GM21528 (cell line): ENCODE results near the gene ALG8.
"Not testable (repeated sequence)": the region's sequence is repeated elsewhere in the genome, so short reads cannot be mapped to it uniquely, and the experiment has no call there.

Experiments
- ATAC-seq: cut with Tn5 transposase; IDR thresholded peaks from one replicate; pipeline ENCODE4 v1.9.1; 2021; ENCODE audit warnings: mild to moderate bottlenecking, moderate library complexity; ENCODE audit not compliant: unreplicated experiment, low FRiP score

Gene ALG8

DNA sequence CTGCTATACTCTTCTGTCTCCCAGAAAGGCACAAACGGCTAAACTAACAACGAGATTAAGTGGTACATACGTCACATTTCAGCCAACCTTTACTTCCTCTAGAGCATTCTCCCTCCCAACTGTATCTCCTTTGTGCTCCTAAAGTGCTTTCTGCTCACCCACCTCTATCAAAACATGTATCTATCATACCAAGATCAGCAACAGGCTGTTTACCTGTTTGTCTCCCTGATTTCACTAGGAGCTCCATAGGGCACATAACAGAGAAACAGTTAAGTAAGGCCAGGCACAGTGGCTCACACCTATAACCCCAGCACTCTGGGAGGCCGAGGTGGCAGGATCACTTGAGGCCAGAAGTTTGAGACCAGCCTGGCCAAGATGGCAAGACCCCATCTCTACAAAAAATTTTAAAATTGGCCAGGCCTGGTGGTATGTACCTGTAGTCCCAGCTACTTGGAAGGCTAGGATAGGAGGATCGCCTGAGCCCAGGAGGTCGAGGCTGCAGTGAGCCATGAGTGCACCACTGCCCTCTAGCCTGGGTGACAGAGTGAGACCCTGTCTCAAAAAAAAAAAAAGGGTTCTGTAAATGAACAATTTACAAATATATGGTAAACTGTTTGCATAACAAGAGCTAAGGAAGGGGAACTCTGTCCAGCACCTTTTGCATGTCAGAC, 62.6 kb downstream of the ALG8 start:
- no peak for ATAC-seq

DNA sequence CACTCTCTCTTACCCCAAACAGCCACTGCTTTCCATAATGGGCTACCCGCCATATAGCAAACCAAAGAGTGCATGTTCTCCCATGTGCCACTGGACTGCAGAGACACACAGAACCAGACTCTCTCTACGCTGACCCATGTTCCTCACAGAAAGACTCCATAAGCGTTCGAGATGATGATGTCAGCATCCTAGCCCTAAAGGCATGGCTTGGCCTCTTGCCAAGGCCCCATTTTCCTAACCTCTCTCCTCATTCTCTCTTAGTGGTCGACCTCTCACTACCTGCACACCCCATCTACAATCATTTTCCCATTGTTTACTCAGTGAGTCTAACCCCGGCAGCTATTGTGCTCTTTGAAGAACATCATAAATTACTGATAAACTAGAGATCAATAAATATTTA, 64.7 kb downstream of the ALG8 start:
- ATAC-seq: no peak

DNA sequence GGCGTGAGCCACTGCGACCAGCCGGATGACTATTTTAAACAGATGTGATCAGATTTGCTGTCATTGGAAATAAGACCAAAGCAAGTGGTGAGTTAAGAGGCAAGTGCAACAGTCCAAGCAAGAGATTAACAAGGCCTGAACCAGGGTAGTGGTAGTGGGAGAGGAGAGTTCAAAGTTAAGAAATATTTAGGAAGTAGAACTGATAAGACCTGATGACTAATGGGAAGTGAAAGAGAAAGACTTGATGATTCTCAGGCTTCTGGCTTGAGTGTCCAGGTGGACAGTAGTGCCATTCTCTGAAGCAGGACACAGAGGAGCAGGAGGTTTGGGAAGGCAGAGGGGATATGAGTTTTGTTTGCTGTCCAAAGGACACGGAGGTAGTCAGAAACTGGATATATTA, 67.0 kb downstream of the ALG8 start:
- no peak for ATAC-seq

DNA sequence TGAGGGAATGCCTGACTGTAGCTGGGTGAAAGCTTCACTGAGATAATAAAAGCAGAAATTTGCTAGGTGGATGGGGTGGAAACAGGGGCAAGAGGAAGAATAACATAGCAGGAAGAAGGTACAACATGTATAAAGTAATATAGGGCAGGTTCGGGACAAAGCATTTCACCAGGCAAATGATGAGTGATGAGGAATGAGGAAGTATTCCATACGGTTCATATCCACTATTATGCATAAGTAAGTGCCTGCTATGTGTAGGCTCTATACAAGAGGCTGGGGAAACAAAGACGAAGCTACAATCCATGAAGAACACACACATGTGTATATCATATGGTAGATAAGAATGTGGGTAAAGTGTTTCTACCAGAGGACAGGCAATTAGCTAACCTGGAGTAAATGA, 67.7 kb downstream of the ALG8 start:
- no peak for ATAC-seq

GRCh38 chr11:78070621-78071020, 68.8 kb downstream of the ALG8 start:
- ATAC-seq: no peak

DNA sequence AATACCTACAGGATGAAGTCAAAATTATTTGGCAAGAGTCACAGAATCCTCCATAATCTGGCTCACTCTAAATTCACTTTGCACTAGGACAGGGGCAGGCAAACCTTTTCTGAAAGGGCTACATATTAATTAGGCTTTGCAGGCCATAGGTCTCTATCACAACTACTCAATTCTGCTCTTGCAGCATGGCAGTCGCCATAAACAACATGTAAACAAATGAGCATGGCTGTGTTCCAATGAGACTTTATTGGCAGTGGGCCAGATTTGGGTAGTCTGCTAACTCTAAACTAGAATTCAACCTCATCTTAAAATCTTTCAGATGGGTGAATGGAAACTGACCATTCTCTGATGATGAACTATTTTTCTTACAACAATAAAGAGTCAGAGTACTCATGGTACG, 70.0 kb downstream of the ALG8 start:
- ATAC-seq: no peak

DNA sequence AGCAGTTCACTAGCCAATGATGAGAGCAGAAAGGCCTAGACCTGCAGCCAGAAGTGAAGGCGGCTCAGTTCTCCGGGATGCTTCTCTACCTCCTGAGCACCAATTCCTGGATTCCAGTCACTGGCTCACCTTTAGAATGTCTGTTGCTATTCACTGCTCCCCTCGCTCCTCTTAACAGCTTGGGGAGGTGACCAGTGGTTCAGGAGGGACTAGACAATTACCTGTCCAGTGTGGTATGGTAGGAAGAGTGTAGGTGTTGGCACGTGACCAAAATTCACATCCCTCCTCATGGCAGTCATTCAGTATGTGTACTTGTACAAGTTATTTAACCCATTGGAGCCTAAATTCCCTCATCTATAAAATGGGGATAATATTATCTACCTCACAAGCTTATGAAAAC, 71.7 kb downstream of the ALG8 start:
- ATAC-seq: no peak

DNA sequence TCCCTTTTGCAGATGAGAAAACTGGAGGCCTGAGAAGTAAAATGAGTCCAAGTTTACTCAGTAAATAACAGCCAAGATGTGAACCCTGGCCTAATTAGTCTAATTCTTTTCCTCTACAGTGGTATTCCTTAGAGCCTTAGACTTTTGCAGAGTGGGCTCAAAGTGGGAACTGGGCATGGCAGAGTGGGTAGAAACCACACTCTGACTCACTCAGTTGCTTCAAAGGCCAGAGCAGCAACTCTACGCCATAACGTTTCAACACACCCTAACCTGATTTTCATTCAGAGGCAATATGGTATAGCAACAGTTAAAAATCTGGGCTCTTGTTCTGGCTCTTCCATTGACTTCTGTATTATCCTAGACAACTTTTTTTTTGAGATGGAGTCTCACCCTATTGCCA, 73.0 kb downstream of the ALG8 start:
- no peak for ATAC-seq

DNA sequence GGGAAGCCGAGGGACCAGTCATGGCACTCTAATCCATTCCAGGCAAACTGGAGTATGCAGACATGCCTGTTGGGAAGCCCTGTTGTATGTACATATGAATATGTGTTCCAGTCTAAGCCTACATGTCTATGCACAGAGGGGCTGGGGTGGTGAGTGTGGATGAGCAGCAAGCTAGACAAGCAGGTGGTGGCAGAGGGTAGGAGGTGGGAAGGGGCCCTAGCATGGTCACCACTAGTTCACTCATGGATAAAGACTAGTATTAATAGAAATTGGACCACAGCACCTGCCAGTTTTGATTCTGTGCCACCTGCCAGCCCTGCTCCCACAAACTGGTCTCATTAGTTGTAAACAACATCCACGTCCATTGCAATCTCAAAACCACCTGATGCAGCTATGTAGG, 74.2 kb downstream of the ALG8 start:
- no peak for ATAC-seq

GRCh38 chr11:78063440-78064181, 75.8 kb downstream of the ALG8 start, which contains the start of gene THRSP:
TSS of gene THRSP (plus strand) at chr11:78063861. CDS start at chr11:78063882, 21 bp downstream.
- no peak for ATAC-seq

DNA sequence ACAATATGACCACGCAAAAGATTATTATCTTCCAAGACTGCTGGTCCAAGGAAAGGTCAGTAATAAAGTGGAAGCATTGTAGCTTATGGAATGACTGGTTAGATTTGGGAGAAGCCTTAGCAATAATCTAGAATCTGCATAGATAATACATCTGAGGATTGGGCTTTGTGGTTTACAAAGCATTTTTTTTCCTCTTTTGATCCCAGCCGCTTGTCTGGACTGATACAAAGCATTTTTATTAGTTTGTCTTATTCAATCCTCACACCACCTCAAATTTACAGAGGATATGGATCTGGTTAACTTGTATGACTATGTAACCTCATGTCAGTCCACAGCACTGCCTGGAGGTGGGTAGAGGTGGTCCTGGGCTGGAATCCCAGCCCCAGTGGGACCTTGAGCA, 76.8 kb downstream of the ALG8 start:
- ATAC-seq: no peak

GRCh38 chr11:78061921-78062311, 77.5 kb downstream of the ALG8 start:
- ATAC-seq: no peak

GRCh38 chr11:78061088-78061920, 78.1 kb downstream of the ALG8 start:
- no peak for ATAC-seq

GRCh38 chr11:78060533-78060932, 78.9 kb downstream of the ALG8 start:
- ATAC-seq: no peak

- not testable (repeated sequence) for ATAC-seq
Observed at GRCh38 chr11:78059749-78060328, 79.6 kb downstream of the ALG8 start.

GRCh38 chr11:78057462-78058055, 81.9 kb downstream of the ALG8 start:
- no peak for ATAC-seq

DNA sequence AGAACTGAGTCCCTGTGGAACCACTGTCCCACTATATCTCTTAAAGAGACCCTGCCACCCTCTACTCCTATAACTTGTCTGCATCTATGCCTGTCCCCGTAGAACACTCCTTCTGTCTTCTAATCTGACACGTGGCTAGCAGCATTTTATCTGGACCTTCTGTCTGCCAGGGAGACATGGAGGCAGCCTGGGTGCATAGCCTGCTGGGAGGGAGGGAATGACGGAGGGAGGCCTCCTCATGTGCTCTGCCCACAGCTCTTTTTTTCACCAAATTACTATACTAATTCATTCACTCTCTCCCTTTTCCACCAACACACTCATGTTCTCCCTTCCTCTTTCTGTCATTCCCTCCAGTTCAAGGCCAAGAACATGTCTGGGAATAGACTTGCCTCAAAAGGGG, 83.3 kb downstream of the ALG8 start:
- no peak for ATAC-seq

GRCh38 chr11:78054971-78055370, 84.5 kb downstream of the ALG8 start:
- no peak for ATAC-seq

DNA sequence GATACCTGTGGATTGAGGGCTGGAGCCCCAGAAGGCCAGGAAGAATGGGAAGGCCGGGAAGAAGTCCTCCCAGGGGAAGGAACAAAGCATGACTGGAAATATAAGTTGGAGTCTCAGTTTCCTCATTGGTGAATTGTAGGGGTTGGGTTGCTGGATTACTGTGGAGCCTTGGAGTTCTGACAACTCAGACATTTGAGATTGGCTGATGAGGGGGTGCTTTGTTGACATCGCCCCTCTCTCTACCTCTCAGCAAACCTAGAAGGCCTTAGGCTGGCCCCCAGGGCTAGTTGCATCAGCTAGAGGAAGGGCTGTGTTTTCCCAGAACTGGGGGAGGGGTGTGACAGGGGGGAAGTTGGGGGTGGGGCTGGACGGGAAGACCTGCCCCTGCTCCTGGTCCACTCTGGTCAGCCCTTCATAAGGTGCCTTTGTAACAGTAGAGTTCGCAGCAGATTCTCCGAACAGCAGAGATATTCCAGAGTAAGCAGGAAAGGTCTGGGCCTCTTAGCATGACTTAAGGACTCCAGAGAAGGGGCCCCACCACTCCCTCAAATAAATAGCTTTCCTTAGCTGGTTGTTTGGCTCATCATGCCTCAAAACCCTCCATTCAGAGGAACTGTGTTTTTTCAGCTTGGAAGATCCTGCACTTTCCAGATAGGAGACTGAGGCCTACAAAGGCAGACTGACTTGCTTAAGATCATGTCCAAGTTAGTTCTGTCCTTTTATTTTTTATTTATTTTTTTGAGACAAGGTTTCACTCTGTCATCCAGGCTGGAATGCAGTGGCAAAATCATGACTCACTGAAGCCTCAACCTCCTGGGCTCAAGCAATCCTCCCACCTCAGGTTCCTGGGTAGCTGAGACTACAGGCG, 88.2 kb downstream of the ALG8 start:
- ATAC-seq: no peak
